Mucosa of gallbladder (tissue), 1 donor: Measurements from ENCODE around the gene QRFP. TPM values are rescaled to one million over a fixed set of nuclear protein-coding genes. Genes with fewer than 3 reads are reported as not detected.

ENCODE experiments used
- DNase-seq: peaks from one replicate; pipeline ENCODE4 v3.0.0-alpha.2; 2020; ENCODE audit warnings: low spot score
- total RNA-seq: library from RNA; stranded (reverse); gene quantifications from one replicate; pipeline ENCODE4 v1.2.1, GENCODE V29; 2021
- donor health status: DM: no; HTN: no; CAD: no.

Gene QRFP
- total RNA-seq, 1 donor from 2014 or later, result not detected

DNA sequence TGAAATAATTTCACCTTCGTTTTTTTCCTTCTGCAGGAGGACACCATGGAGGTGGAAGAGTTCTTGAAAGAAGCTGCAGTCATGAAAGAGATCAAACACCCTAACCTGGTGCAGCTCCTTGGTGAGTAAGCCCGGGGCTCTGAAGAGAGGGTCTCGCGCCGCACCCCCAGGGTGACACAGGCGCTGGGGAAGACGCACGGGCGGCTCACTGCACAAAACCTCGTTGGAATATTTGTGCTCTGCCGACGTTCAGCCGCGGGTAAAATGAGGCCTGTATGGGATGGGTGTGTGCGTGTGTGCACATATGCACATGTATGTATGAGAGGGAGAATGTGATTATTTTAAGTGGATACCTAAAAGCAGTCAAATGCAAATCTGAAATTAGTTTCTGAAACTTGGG lies 24.5 kb downstream of the QRFP start:
- no peak for DNase-seq

DNA sequence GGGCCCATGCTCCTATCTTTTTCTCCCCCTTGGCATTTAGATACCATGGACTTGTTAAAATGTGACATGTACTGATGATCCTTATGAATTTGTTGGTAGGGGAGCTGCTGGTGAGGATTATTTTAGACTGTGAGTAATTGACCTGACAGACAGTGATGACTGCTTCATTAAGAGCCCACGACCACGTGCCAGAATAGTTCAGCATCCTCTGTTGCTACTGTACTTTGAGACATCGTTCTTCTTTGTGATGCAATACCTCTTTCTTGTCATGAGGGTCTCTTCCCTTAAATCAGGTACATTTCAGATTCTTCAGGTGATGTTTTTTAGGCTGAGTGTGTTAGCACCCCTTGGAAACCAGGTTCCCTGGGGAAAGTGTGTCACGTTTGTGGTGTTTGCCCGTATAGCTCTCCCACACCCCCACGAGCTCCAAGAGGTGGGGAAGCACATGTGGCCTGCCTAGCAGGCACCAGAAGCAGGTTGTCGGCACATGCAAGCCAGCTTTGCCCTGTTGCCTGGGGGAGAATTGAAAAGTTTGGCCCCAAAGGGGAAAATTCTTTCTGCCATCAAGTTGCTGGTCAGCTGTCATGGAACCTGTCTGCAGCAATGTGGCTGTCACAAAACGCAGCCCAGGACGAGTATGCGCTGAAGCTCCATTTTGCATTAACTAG lies 25.1 kb downstream of the QRFP start:
- DNase-seq, result no peak

DNA sequence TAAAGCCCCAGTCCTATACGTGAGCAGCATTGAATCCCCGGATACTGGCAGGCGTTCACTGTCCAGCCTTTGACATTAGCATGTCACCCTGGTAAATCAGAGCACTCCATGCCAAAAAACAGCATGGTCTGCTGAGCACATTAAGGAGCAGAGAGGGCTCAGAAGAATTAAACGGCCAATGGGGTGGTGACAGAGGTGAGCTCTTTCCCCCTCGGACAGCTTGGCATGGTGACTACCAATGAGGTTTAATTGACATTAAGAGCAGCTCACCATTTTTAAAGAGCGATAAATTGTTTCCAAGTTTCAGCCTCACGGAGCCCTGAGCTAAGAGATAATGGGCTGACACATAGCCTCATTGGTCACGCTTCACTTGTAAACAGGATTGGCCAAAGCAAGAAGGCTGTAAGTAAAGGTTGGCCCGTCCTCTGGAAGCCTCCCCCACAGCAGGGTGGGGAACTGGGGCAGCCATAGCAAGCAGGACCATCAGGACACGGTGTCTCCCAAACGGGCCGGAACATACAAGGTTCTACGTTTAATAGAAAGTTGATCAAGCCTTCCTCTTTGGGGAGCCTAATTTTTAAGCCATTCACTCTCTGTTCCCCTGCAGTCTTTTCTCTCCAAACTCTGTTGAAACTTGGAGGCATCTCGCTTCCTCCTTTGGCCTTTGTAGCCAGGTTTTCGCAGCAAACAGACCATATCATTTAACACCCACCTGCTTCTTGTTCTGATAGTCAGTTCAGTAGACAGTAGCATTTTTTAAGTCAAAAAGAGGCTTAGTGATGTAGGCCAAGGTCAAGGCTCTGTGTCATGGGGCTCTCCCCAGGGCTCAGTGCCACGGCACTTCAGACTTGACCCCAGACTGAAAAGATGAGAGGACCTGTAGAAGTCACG lies 25.9 kb downstream of the QRFP start:
- no peak for DNase-seq

DNA sequence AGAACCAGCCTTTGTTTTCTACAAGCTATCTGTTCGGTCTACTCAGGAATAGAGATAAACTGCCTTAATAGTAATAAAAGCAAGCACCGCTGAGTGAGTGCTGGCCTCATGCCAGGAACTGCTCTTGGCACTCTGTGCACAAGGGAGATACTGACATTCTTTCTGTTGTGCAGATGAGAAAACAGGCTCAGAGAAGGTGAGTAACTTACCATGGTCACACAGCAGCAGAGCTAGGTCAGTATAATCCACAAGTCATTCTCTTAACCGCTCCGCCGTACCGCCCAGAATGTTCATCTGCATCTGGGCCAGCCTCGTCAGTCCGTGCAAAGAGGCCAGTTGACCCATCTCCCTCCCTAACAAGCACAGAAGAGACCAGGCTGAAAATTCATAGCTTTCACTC lies 27.4 kb downstream of the QRFP start:
- DNase-seq, result peak; percentile 38

DNA sequence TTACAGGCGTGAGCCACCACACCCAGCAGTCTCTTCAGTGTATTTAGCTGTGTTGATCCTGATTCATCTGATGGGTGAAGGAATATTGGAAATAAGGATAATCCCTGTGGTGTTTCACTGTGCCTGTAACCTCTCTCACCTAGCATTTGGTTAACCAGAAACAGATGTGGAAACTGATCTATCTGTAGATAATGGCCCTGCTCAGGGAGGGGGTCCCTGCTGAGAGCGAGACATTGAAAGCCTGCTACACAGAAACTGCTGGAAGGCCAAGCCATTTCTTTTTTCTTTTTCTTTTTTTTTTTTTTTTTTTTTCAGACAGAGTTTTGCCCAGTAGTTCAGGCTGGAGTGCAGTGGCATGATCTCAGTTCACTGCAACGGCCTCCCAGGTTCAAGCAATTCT lies 28.4 kb downstream of the QRFP start:
- no peak for DNase-seq

DNA sequence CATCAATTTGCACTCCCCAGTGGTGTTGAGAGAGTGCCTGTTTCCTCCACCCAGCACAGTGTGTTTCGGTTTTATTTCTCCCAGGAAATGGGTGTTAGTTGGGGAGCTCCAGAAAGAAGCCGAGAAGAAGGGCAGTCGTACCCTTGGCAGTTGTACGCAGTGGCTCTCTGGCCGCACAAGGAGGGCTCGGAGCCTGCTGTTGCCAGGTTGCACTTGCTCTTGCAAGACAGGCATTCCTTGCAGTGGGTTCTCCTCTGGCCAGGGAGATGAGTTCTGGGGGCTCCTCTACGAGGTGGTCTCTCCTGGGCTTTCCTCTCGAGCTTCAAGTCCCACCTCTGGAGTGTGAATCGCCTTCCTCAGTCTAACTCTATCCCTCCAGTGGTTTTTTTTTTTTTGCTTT lies 29.1 kb downstream of the QRFP start:
- no peak for DNase-seq

DNA sequence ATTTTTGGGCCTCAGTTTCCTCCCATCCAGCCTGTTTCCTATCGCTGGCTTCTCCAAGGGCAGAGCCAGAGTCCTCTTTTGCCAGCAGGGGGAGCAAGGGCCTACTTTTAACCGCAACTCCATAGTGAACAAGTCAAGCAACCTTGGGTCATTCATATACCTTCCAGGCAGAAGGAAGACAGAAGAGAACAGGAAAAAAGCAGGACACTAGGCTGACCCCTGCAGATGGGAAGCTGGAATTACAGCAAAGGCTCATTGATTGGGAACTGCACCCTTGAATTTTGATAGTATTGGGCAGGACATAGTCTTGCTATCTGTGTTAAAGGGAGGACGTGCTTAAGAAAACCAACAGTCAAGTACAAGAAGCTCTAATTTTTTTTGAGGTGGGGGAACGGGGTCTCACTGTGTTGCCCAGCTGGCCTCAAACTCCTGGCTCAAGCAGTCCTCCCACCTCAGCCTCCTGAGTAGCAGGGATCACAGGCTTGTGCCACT lies 30.1 kb downstream of the QRFP start:
- peak; percentile 84 for DNase-seq

DNA sequence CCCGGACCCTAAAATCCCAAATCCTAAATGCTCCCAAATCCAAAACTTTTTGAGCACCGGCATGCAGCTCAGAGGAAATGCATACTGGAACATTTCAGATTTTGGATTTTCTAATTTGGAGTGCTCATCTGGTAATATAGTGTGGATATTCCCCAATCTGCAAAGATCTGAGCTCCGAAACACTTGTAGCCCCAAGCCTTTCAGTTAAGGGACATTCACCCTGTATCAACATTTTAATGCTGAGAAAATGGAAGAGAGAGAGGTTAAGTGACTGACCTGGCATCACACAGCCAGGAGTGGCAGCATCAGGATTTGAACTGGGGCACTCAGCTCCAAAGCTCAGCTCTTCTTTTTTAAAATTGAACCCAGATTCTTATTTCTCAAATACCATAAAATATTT lies 30.7 kb downstream of the QRFP start:
- no peak for DNase-seq

DNA sequence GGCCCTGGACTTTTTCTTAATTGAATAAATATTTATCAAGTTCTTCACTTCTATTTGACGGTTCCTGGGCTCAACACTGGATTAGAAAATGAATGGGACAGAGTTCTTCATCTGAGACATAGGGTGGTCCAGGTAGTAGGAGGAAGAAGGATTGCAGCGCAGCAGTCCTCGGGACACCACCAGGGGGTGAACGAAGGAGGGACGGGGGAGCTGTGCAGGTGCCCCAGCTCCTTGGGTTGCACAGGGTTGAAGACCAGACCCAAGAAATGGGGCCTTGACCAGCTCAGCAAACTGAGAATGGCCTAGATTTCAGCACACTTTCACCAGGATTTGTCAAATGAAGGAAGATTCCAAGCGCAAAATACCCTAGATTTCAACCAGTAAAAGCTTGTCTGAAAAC lies 32.1 kb downstream of the QRFP start:
- DNase-seq, result no peak

DNA sequence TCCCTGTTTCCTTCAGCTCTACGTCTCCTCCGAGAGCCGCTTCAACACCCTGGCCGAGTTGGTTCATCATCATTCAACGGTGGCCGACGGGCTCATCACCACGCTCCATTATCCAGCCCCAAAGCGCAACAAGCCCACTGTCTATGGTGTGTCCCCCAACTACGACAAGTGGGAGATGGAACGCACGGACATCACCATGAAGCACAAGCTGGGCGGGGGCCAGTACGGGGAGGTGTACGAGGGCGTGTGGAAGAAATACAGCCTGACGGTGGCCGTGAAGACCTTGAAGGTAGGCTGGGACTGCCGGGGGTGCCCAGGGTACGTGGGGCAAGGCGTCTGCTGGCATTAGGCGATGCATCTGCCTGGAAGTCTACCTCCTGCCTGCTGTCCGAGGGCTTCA lies 33.9 kb downstream of the QRFP start:
- DNase-seq, result no peak

DNA sequence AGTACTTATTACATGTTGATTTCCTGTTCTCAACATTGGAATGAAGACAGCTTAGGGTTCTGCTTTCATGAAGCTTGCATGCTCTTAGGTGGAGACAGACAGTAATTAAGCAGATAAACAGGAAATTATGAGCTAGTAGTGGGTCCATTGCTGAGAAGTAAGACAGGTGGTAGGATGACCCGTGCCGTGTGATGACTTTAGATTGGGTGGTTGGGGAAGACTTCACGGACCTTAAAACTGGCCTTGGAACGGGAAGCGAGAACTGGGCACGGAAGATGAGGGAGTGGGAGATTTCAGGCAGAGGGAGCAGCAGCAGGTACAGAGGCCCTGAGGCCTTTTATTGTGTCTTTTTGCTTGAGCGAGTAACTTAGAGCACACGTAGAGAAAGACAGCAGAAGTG lies 34.4 kb downstream of the QRFP start:
- no peak for DNase-seq

DNA sequence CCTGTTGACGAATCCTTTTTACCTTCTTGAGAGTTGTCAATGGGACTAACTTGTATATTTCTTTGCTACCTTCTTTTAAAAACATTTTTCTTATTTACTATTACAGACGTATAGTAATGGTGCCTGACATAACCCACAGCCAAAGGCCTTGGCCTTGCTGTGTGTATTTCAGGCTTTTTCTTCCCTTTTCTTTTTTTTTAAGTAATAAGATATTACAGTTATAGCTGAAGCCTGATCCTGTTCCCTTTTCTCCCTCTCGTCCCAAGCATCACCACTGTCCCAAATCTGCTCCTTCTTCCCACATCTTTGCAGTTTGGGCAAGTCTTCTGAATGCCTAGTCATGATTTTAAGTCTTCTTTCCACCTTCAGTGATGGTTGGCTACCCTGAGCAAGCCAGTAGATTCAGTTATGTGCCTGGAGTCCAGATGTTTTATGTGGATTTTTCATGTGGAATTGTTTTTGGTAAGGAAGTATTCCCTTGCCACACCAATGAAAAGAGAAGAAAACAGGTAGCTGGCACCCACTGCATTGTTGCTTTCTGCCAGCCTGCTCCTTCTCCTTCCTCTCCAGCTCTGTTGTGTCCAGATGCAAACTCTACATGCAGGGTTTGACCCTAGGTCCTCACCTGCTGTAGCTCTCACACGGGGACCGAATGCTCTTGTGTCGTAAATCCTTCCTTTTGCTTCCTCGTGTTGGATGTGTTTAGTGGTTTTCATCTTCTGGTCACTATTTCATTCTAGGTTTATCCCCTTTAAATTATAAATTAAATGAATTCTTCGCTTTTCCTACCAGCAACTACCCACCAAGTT lies 35.0 kb downstream of the QRFP start:
- DNase-seq, result no peak

DNA sequence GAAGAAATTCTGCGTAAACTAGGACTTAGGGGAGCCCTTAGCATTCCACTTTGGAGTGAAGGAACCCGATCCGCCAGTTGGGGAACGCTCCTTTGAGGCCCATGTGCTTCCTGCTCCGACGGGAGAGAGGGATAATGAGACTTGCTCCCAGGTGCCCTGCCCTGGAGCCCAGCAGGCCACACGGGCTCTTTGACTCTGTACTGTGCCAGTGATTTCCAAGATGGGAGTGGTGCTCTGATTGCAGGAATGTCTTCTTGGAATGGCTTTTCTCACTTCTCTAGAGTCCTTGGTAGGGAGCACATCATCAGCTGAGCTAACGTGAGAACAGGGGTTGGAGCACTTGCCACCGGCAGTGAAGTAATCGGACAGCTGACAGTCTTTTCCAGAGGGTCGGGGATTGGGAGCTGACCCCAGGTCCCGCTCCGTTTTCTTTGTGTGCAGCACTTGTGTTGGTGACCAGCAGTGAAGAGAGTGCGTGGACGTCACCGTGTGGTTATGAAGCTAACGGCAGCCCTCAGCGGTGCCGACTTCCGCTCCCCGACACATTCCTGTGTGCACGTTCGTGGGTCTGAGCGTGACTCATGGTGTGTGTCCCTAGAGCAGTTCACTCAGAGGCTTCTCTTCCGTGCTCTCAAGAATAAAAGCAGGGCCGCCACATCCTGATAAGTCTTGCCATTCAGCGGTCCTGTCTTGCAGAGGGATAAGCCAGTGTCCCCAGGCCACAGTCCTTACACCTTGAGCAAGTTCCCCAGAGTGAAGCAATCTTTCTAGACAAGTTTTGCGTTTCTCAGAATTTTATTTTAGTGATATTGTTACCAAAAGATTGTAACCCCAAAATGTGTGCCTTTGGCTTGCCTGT lies 35.9 kb downstream of the QRFP start:
- DNase-seq, result peak; percentile 71

DNA sequence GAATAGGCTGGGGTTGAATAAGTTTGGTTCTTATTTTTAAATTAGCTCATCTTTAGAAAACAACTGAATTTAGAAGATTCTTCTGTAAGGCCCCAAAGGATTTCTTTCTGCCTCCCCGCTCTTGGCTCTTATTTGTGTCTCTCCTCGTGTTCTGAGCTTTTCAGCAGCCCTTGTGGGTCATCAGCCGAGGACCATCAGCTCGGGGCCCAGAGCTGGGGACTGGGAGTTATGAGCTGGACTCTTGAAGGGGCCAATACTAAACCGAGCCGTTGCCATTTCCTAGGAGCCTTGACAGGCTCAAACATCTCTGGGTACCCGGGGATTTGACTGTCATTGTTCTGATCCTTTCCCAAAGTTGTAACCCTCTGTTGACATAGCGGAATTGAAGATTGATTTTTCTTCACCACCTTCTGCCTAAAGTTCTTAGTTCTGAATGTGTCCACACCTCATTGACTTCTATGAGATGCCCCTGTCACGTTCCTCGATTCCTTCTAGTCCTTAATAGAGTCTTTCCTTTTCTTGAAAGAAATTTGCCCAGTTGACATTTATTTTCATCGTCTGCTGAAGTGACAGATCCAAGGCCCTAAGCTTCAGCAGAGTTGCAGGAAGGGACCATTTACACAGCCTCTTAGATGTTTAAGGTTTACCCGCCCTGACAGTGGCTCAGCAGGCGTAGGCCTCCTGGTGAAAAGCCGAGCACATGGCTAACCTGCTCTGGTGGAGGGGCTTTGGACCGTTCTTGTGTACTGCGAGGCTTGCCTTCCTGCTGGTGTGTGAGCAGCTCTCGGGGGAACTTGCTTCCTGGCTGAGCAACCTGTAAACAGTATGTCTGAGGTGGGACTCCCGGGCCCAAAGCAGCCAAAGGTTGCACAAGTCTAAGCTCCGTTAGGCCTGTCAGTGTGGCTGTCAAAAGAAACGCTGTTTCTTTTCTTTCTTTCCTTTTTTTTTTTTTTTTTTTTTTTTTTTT lies 37.6 kb downstream of the QRFP start:
- DNase-seq, result no peak

DNA sequence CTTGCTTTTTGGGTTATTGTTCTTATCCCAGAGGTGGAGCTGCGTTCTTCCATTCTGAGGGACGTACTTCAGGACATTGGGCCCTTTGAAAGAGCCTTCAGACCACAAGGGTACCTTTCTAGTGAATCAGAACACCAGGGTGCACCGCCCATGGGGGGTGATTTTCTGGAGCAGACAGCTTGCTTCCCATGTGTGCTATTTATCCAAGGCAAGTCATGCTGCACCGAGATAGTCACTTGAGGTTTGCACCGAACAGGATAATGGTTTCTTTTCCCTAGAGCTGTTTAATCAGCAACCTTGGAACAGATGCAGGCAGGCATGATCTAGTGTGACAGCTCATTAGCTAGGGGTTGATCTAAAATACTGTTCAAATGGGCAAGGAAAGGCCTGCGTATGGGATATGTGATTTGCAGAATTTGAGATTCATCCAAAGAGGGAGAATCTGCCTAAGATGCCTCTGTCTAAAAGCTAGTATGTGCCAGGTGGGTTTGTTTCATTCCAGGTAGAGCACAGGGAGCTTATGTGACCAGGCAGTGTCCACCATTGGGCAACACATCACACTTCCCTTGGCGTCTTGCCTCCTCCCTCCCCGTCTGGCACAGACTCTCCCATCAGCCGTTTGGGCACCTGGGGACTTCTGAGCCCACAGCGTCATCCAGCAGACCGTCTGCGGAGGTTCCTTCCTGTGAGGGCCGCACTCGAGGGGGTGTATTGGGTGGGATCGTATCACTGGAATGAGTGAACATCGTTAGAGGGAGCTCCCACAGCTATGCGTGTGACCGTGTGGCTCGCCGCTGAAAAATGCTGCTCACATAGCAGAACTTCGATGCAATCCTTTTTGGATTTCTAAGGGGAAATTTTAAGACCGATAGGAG lies 38.5 kb downstream of the QRFP start:
- peak; percentile 37 for DNase-seq

DNA sequence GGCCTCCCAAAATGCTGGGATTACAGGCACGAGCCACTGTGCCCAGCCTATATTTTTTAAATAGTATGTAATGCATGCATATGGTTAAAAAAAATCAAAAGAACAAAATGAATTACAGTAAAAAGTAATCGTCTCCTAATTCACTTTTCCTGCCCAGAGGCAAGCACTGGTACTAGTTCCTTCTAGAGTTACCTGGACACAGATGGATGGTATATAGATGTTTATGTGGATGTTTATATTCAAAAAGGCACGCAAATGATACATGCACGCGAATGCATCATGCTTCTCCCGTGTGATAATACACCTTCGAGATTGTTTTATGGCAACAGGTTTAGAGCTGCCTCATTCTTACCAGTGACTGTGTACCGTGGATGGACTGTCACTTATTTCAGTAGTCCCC lies 40.1 kb downstream of the QRFP start:
- no peak for DNase-seq

DNA sequence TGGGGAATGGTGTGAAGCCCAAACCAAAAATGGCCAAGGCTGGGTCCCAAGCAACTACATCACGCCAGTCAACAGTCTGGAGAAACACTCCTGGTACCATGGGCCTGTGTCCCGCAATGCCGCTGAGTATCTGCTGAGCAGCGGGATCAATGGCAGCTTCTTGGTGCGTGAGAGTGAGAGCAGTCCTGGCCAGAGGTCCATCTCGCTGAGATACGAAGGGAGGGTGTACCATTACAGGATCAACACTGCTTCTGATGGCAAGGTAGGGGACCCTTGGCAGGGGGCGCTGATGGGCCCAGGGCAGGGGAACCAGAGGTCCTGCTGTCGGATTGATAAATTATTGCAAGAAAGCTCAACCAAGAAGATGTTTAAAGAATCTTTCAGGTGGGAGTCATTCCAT lies 41.8 kb downstream of the QRFP start:
- no peak for DNase-seq

DNA sequence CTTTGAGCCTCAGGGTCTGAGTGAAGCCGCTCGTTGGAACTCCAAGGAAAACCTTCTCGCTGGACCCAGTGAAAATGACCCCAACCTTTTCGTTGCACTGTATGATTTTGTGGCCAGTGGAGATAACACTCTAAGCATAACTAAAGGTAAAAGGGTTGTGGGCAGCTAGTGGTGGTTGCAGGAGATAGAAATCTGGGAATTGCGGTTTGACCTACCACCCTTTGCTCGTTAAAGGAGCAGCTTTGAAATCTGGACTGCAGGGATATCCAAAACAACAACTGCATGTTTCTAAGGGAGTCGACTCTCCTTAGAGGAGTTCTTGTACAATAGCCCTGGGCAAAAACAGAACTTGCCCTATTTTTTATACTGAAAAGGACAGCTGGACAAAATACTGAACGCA lies 42.5 kb downstream of the QRFP start:
- DNase-seq, result no peak

DNA sequence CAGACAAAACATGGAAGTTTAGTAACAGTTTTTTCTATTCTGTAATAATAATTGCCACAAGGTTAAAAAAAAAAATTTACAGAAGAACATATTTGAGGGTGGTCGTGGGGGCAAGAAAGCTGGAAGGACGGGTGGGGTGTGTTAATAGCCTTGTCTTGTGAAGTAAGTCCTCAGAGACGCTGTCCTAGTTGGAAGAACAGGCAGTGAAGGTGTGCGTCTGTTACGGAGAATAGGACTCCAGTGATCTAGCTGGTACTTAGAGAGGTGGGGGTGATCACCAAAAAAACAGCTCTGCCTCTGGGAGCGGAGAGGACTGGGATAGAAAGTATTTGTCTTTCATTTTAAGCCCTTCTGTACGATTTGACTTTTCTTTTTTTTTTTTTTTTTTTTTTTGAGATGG lies 43.8 kb downstream of the QRFP start:
- DNase-seq, result no peak
